Measurements from ENCODE around the gene ERBIN.

GRCh38 chr5:66130493-66130892, 204.1 kb downstream of the ERBIN start:
- TF ChIP-seq POLR2AphosphoS5 (IDR thresholded peaks at IDR 0.05; ENCODE audit: low read depth, low read length), result no peak
- TF ChIP-seq POLR2A (IDR thresholded peaks at IDR 0.05; ENCODE audit: low read depth, low read length), result no peak
